Neural progenitor cell (in vitro differentiated cells): ENCODE data around the gene WDR7. TPM values are rescaled to one million over a fixed set of nuclear protein-coding genes. Genes with fewer than 3 reads are reported as not detected.
A peak's percentile ranks its signal among the peaks of the same experiment; 100 is the strongest.

Experiments used
- DNase-seq: peaks from one replicate; pipeline ENCODE4 v3.0.0-alpha.2; 2016; ENCODE audit warnings: low spot score
- H2AFZ ChIP-seq: fragments of 200-600 bp; sonication (generic); replicated peaks from 2 replicates; pipeline ENCODE4 v1.6.1; 2016; ENCODE audit warnings: antibody characterized with exemption
- H3F3A ChIP-seq: fragments of 200-600 bp; sonication (generic); 2 replicates; pipeline ENCODE4 v1.6.1; 2016; ENCODE audit warnings: antibody characterized with exemption, low read depth
- H3K27ac ChIP-seq: fragments of 200-600 bp; sonication (generic); 2 replicates; pipeline ENCODE4 v1.5.1; 2016; ENCODE audit warnings: mild to moderate bottlenecking
- H3K27me3 ChIP-seq: fragments of 200-600 bp; sonication (generic); 2 replicates; pipeline ENCODE4 v1.6.1; 2016; ENCODE audit warnings: mild to moderate bottlenecking, moderate library complexity
- H3K36me3 ChIP-seq: fragments of 200-600 bp; sonication (generic); 2 replicates; pipeline ENCODE4 v1.5.1; 2016
- H3K4me1 ChIP-seq: fragments of 200-600 bp; sonication (generic); 2 replicates; pipeline ENCODE4 v1.6.1; 2016; ENCODE audit warnings: mixed run types
- H3K4me2 ChIP-seq: fragments of 200-600 bp; sonication (generic); 2 replicates; pipeline ENCODE4 v1.6.1; 2016
- H3K4me3 ChIP-seq: fragments of 200-600 bp; sonication (generic); 2 replicates; pipeline ENCODE4 v1.5.1; 2016
- H3K79me2 ChIP-seq: fragments of 200-600 bp; sonication (generic); 2 replicates; pipeline ENCODE4 v1.6.1; 2016; ENCODE audit warnings: low read depth
- H3K9ac ChIP-seq: fragments of 200-600 bp; sonication (generic); 2 replicates; pipeline ENCODE4 v1.6.1; 2016
- H3K9me3 ChIP-seq: fragments of 200-600 bp; sonication (generic); 2 replicates; pipeline ENCODE4 v1.5.1; 2016; ENCODE audit warnings: low read depth
- H4K20me1 ChIP-seq: fragments of 200-600 bp; sonication (generic); 2 replicates; pipeline ENCODE4 v1.6.1; 2016; ENCODE audit warnings: low read depth
- H3K27ac Mint-ChIP-seq: 3 replicates; pipeline ENCODE4 v1.8.0; 2021; ENCODE audit warnings: mixed read lengths
- H3K27me3 Mint-ChIP-seq: 2 replicates; pipeline ENCODE4 v1.8.0; 2022; ENCODE audit warnings: low read depth, mild to moderate bottlenecking, inconsistent platforms, moderate library complexity, mixed read lengths; ENCODE audit not compliant: insufficient read depth
- H3K36me3 Mint-ChIP-seq: 3 replicates; pipeline ENCODE4 v1.8.0; 2021; ENCODE audit warnings: mixed read lengths
- H3K4me1 Mint-ChIP-seq: 3 replicates; pipeline ENCODE4 v1.8.0; 2021; ENCODE audit warnings: mixed read lengths
- H3K4me3 Mint-ChIP-seq: 3 replicates; pipeline ENCODE4 v1.8.0; 2021; ENCODE audit warnings: mild to moderate bottlenecking, moderate library complexity, mixed read lengths
- H3K9me3 Mint-ChIP-seq: 3 replicates; pipeline ENCODE4 v1.8.0; 2020; ENCODE audit warnings: mixed read lengths
- CTCF ChIP-seq: fragments of 200-600 bp; sonication (generic); IDR thresholded peaks from 2 replicates; pipeline ENCODE4 v1.5.1; 2017; ENCODE audit warnings: antibody characterized with exemption, mild to moderate bottlenecking
- EZH2 ChIP-seq: fragments of 200-600 bp; sonication (generic); IDR thresholded peaks from 2 replicates; pipeline ENCODE4 v1.6.1; 2017; ENCODE audit warnings: antibody characterized with exemption, mild to moderate bottlenecking, moderate library complexity
- EZH2phosphoT487 ChIP-seq: fragments of 200-600 bp; sonication (generic); IDR thresholded peaks from 2 replicates; pipeline ENCODE4 v1.6.1; 2017; ENCODE audit warnings: antibody characterized with exemption
- total RNA-seq: library from RNA; depleted of rRNA; stranded (reverse); fragments of >200 nt; gene quantifications from 2 replicates; pipeline ENCODE4 v1.2.3, GENCODE V29; 2015; ENCODE audit warnings: low replicate concordance

The WDR7 gene
- total RNA-seq, 1 donor from 2014 or later, result 12.3 TPM

- Histone ChIP-seq H2AFZ (no peak overlapping the region), H3F3A (no peaks in the 10 kb centered on the region), H3K27me3 (no peaks in the 10 kb centered on the region), H3K36me3 (no peaks in the 10 kb centered on the region), H3K9me3 (no peaks in the 10 kb centered on the region), H3K27ac (no peak overlapping the region), H3K4me2 (no peak overlapping the region), H3K79me2 (no peaks in the 10 kb centered on the region), H4K20me1 (no peaks in the 10 kb centered on the region), H3K4me3 (no peak overlapping the region), H3K4me1 (no peaks in the 10 kb centered on the region), H3K9ac (no peak overlapping the region)
- H3K4me3 Mint-ChIP-seq, result no peak overlapping the region
- H3K4me1 Mint-ChIP-seq, result no peaks in the 10 kb centered on the region
- no peaks in the 10 kb centered on the region for H3K9me3 Mint-ChIP-seq
- no peaks in the 10 kb centered on the region for H3K27me3 Mint-ChIP-seq
- no peak for TF ChIP-seq CTCF
- TF ChIP-seq EZH2phosphoT487, result no peak
- TF ChIP-seq EZH2, result no peak
- no peak overlapping the region for H3K27ac Mint-ChIP-seq
- no peak for DNase-seq
- peaks cover 4% of the 10 kb centered on the region for H3K36me3 Mint-ChIP-seq
Measured at GRCh38 chr18:56804395-56804794, 153.2 kb downstream of the WDR7 start.

- Histone ChIP-seq H3K36me3 (no peaks in the 10 kb centered on the region), H3K79me2 (no peaks in the 10 kb centered on the region), H3K27me3 (no peaks in the 10 kb centered on the region), H3K9ac (peak overlapping the region; percentile 42), H3F3A (no peaks in the 10 kb centered on the region), H3K4me1 (no peaks in the 10 kb centered on the region), H3K4me2 (no peak overlapping the region), H2AFZ (no peak overlapping the region), H3K4me3 (no peak overlapping the region), H4K20me1 (no peaks in the 10 kb centered on the region), H3K9me3 (no peaks in the 10 kb centered on the region), H3K27ac (no peak overlapping the region)
- no peak for TF ChIP-seq EZH2phosphoT487
- no peak for TF ChIP-seq CTCF
- no peak for TF ChIP-seq EZH2
- DNase-seq, result no peak
- Mint-ChIP-seq H3K27ac (no peak overlapping the region), H3K27me3 (no peaks in the 10 kb centered on the region), H3K4me1 (peaks cover 2% of the 10 kb centered on the region), H3K36me3 (peaks cover 4% of the 10 kb centered on the region), H3K4me3 (no peak overlapping the region), H3K9me3 (no peaks in the 10 kb centered on the region)
Measured at GRCh38 chr18:56807901-56808300, 156.7 kb downstream of the WDR7 start.

- Histone ChIP-seq H2AFZ (no peak overlapping the region), H3K36me3 (no peaks in the 10 kb centered on the region)
- H3K9me3 Mint-ChIP-seq, result no peaks in the 10 kb centered on the region
Measured at GRCh38 chr18:56812674-56813073, 161.5 kb downstream of the WDR7 start.

More at GRCh38 chr18:56812674-56813073, 161.5 kb downstream of the WDR7 start:
- H3K27me3 Mint-ChIP-seq, result no peaks in the 10 kb centered on the region
- Histone ChIP-seq H3K4me1 (no peaks in the 10 kb centered on the region), H3K27me3 (no peaks in the 10 kb centered on the region), H3K4me2 (no peak overlapping the region), H3K27ac (no peak overlapping the region), H3K79me2 (no peaks in the 10 kb centered on the region), H4K20me1 (no peaks in the 10 kb centered on the region), H3F3A (no peaks in the 10 kb centered on the region), H3K9ac (no peak overlapping the region), H3K4me3 (no peak overlapping the region), H3K9me3 (no peaks in the 10 kb centered on the region)
- peaks cover 2% of the 10 kb centered on the region for H3K36me3 Mint-ChIP-seq
- H3K4me3 Mint-ChIP-seq, result no peak overlapping the region
- TF ChIP-seq EZH2 (no peak), CTCF (no peak), EZH2phosphoT487 (no peak)
- no peak for DNase-seq
- H3K27ac Mint-ChIP-seq, result no peak overlapping the region
- peaks cover 2% of the 10 kb centered on the region for H3K4me1 Mint-ChIP-seq
